Stimulated activated CD8-positive, alpha-beta memory T cell treated with anti-CD3 and anti-CD28 coated beads, Interleukin-12 subunit alpha, Interleukin-12 subunit beta, amount 100 ng/mL, for 24 hours (primary cell): ENCODE results near the gene TECTB.
"Not testable (repeated sequence)": the region's sequence is repeated elsewhere in the genome, so short reads cannot be mapped to it uniquely, and the experiment has no call there.

Experiments used
- DNase-seq: peaks from one replicate; pipeline ENCODE4 v3.0.0-alpha.2; 2020; ENCODE audit errors: extremely low read depth

TECTB gene

GRCh38 chr10:112283100-112283499 is at the start of gene TECTB:
Gene TECTB (plus strand): TSS chr10:112283400. CDS start chr10:112283735, 335 bp downstream.
- no peak for DNase-seq

DNA sequence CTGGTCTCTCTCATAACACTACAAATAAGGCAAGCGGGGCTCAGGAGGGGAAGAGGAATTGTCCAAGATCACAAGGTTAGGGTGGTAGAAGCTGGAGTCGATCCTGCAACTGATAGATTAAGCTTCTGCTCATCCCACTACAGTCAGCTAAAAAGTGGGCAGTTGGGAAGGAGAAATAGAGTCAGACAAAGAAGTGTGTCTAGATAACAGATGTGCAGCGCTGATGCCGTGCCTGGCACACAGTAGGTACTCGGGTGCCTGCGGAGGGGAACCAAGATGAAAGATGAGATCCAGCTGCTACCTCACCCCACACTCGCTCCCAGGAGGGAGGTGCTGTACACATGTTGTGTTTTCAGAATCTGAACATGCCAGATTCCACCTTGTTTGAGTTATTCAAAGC is 48.1 kb upstream of the TECTB start:
- DNase-seq: no peak

DNA sequence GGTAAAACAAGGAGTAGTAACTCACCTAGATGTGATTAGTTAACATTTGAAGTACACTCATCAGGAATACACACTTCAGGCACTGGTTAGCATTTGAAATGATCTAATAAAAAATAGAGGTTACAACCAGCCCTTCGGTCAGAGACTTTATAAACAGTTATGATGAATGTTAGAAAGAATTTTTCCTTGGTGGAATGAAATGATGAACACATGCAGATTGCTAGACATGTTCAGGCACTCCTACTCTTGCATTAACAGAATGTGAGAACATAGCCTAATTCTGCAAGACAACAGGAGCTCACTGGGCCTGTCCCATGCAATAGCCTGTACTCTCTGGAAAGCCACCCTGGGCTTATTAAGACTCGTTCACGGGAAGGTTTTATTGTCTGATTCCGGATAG is 47.3 kb upstream of the TECTB start:
- DNase-seq: no peak

GRCh38 chr10:112236486-112236885 is 46.7 kb upstream of the TECTB start:
- no peak for DNase-seq

DNA sequence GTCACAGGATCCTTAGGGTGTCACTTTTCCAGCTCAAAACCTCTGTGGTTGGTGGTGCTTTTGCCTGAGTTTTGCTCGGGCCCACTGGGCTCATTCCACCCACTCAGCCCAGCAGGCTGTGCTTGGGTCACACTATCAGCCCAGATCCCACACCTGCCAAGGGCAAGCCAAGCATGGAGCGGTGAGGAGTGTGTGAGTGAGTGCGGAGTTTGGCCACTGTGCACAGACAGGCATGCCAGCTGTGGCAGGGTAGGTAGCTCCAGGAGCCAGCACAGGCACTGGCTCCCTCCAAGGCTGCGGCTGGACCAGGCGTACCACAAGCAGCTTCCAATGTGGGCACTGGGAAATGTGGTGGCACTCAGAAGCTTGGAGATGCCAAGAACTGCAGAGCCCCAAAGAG is 43.9 kb upstream of the TECTB start:
- DNase-seq: no peak

DNA sequence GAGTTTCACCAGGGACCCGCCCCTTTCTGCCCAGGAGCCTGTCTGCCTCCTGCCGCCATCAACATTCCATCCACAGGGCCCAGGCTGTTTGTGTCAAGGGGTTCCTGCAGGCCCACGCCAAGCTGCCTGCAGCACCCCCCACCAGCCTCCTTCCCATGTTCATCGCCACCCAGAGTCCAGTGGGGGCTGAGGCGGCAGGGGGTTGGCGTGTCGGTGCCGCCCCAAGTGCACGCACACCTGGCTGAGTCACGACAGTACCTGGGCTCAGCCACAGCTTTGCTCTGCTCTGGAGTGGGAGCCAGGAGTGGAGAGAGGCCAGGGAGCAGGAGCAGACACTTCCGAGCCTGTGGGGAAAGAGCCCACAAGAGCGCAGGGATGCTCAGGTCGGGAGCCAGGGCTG is 42.8 kb upstream of the TECTB start:
- DNase-seq: no peak

- DNase-seq: no peak
Observed at GRCh38 chr10:112241651-112242341, 41.4 kb upstream of the TECTB start.

GRCh38 chr10:112242769-112243168 is 40.4 kb upstream of the TECTB start:
- no peak for DNase-seq

DNA sequence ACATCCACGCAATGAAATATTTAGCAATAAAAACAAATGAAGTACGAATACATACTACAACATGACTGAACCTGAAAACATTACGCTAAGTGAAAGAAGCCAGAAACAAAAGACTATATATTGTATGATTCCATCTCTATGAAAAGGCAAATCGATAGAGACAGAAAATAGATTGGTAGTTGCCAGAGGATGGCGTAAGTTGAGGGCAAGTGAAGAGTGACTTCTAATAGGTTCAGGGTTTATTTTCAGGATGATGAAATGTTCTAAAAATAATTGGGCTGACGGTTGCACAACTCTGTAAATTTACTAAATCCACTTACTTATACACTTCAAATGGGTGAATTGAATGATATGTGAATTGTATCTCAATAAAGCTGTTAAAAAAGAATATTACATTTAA is 39.5 kb upstream of the TECTB start:
- no peak for DNase-seq

GRCh38 chr10:112244197-112244596 is 39.0 kb upstream of the TECTB start:
- DNase-seq: no peak

DNA sequence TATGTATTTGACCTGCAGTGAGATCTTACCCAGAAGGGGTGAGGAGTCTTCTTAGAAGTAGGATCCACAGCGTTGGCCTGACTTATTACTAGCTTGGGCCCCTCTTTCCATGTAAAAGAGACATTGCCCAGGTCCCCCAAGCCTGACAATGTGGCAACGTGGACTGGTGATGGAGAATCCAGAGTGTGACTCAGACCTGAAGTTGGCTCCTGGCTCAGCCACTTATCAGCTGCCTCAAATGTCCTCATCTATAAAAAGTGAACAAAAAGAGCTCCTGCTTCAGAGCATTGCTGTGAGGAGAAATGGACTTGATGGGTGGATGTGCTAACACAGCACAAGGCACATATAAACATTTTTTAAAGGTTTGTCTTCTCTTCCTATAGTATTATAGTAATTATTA is 35.4 kb upstream of the TECTB start:
- DNase-seq: no peak

DNA sequence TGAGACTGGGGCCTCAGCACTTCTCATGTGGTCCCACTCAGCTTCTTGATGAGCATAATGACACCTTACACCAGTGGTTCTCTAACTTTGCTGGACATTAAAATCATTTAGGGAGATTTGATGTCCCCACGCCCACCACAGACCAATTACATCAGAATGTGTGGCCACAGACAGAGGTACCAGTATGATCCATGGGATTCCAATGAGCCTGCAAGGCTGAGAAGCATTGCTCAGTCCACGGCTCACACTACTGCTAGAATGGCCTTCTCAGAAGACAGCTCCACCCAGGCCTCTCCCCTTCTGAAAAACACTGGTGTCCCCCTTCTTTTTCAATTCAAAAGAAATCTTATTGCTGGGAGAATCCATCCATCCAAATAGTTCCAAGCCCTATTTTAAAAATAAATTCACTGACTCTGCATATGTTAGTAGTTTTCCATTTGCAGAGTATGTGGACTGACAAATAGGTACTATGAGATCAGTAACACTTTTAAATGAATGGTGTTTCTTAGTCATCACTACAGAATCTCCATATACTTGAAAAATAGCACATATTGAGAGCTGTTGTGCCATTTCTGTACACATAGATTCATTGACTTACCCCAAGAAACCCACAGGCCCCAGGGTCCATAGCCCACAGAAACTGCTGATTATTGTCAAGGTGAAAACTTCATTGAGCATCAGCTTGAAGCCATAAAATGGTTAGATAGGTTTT is 34.5 kb upstream of the TECTB start:
- no peak for DNase-seq

DNA sequence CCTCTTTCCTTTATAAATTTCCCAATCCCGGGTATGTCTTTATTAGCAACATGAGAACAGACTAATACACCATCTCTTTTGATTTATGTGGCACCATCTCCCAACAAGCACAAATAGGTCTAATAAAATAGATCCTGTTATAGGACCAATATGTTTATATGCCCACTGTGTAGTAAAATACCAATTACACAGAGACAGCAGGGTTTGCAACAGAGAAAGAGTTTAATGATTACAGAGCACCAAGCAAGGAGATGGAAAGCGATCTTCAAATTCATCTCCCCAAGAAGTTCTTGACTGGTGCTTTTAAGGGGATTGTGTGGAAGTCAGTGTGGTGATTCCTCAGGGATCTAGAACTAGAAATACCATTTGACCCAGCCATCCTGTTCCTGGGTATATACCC is 33.5 kb upstream of the TECTB start:
- DNase-seq: no peak

GRCh38 chr10:112250555-112250954 is 32.6 kb upstream of the TECTB start:
- DNase-seq: no peak

DNA sequence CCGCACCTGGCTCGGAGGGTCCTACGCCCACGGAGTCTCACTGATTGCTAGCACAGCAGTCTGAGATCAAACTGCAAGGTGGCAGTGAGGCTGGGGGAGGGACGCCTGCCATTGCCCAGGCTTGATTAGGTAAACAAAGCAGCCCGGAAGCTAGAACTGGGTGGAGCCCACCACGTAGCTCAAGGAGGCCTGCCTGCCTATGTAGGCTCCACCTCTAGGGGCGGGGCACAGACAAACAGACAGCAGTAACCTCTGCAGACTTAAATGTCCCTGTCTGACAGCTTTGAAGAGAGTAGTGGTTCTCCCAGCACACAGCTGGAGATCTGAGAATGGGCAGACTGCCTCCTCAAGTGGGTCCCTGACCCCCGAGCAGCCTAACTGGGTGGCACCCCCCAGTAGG is 32.0 kb upstream of the TECTB start:
- DNase-seq: not testable (repeated sequence)

DNA sequence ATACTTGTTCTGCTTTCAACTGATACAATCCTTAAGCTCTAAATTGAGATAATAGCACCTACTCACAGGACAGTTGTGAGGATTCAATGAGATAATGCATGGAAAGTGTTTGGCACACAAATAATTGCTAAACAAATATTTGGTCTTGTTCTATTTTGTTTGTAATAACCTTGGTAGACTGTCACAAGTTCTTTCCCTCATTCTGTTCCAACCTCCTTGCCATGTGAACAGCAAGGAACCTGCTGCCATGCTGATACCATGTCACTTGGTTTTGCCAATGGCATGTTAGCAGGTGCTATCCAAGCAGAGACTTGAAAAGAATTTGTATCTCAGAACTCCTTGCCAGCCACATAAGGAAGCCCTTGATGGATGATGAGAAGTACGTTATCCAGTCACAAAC is 24.8 kb upstream of the TECTB start:
- DNase-seq: no peak

DNA sequence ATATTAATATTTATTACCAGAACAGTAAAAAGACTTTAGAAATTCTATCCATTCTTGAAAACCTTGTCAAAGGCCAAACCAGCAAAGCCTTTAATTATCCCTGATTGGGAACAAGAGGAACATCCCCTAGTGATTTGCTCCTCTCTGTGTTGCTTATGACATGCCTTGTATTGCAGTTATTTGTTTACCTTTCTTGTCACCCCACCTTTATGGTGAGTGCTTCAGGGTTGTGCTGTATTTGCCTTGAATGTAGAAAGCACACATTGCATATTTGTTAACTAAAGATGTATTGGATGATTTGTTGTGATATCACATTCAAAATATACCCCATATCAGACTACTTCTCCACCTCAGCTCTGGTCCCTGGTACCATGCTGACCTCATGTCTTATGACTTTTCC is 23.5 kb upstream of the TECTB start:
- DNase-seq: no peak

GRCh38 chr10:112260831-112261230 is 22.4 kb upstream of the TECTB start:
- no peak for DNase-seq

DNA sequence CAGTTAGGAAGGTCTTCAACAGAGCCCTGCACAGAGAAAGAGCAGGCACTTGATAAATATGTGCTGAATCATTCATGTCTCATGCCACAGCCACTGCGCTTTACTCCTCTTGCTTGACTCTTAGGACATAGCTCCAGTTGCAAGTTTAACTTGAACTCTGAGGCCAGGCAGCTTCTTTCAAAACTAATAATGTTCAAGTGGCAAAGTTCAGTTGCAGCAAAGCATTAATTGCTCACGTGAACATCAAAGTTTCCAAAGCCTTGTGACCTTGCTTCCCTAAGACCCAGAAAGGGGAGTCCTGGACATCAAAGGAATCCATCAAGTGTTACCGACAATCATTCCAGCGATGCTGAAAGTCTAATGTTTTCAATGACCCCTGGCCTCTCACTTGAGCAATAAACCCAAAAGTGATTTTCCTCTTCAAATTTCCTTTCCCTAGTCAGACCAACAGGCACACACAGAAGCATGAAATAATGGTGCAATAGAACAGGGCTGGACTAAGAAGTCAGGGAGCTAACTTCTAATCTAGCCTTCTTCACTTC is 21.8 kb upstream of the TECTB start:
- DNase-seq: no peak

DNA sequence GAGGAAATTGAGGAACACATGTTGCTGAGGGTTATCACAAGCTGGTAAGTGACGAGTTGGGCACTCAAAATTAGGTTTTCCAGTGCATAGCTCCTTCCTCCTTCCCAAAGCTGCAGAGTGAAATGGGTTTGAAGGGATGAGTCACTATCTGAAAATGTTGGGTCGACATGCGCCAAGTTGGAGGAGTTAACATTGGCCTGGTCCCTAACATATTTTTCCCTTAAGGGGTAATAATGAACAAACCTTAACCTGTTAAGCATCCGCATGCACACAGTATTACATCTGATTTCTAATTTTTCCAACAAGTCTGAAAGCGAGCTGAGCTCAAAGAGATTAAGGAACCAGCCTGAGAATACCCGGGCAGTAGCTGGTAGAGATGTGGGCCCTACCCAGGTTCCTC is 20.7 kb upstream of the TECTB start:
- DNase-seq: no peak

DNA sequence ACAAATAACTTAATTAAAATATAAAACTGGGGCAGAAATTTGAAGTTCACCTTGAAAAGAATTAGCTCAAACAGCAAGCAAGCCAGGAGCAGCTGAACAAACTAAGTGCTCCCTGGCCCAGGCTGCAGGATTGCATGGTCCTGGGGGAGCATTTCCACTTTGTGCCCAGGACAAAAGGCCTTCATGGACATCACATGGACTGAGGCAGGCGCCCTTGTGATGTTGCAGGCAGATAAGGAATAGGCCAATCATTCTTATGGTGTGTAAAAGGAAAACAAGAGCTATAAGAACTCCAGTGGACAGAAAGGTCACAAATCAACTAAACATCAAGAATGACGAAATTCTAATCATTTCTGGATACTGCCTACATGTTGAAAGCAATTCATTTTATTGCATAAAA is 17.5 kb upstream of the TECTB start:
- DNase-seq: no peak

GRCh38 chr10:112269266-112269665 is 13.9 kb upstream of the TECTB start:
- no peak for DNase-seq

DNA sequence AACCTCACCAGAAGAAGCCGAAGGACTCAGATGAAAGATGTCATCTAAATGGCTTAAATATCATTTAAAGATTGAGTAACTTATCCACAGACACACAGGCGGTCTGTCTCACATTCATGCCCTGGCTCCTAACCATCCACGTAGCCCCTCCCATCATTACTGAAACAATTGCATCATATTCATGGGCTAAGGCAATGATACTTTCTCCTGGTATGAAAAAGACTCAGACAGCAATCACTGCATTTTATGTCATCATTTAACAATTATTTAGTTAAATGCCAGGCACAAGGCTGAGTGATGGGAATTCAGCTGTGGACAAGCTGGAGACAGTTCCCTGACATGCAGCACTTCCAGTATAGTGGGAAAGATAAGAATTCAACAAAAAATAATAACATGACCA is 11.2 kb upstream of the TECTB start:
- no peak for DNase-seq
